HG03571 (cell line): ENCODE measurements around the gene CRTC2.

Experiments used
- ATAC-seq: cut with Tn5 transposase; IDR thresholded peaks from one replicate; pipeline ENCODE4 v1.9.1; 2021; ENCODE audit not compliant: unreplicated experiment

The CRTC2 gene

GRCh38 chr1:153899509-153899908 is 58.9 kb downstream of the CRTC2 start:
- ATAC-seq, result no peak
